Suprapubic skin (tissue), 4 donors: ENCODE results near the gene BMP2K. TPM values are rescaled to one million over a fixed set of nuclear protein-coding genes. Genes with fewer than 3 reads are reported as not detected.

Experiments used
- DNase-seq, 2 donors: peaks; one replicate each; pipeline ENCODE4 v3.0.0-alpha.2; 2019; ENCODE audit warnings: low spot score in 2 of 2
- H3K27ac ChIP-seq: fragments of 200-600 bp; sonication (generic); one replicate; pipeline ENCODE4 v1.5.1; 2019
- H3K27me3 ChIP-seq: fragments of 200-600 bp; sonication (generic); one replicate; pipeline ENCODE4 v1.5.1; 2019
- H3K36me3 ChIP-seq: fragments of 200-600 bp; sonication (generic); one replicate; pipeline ENCODE4 v1.5.1; 2019
- H3K4me1 ChIP-seq: fragments of 200-600 bp; sonication (generic); one replicate; pipeline ENCODE4 v1.5.1; 2019
- H3K4me3 ChIP-seq: fragments of 200-600 bp; sonication (generic); one replicate; pipeline ENCODE4 v1.5.1; 2019; ENCODE audit warnings: mild to moderate bottlenecking
- H3K9me3 ChIP-seq: fragments of 200-600 bp; sonication (generic); one replicate; pipeline ENCODE4 v1.5.1; 2019
- CTCF ChIP-seq, 2 donors: fragments of 200-600 bp in 1 of 2; fragments of 450-650 bp in 1 of 2; sonication (generic) in 1 of 2; IDR thresholded peaks; one replicate each; pipeline ENCODE4 v1.5.1; 2016 to 2019; ENCODE audit warnings: antibody characterized with exemption in 2 of 2, mild to moderate bottlenecking in 1 of 2, moderate library complexity in 1 of 2
- EP300 ChIP-seq: sonication (generic); formaldehyde crosslinking; IDR thresholded peaks from one replicate; pipeline ENCODE4 v1.6.1; 2017; ENCODE audit warnings: antibody characterized with exemption
- POLR2A ChIP-seq, 2 donors: fragments of 450-650 bp; IDR thresholded peaks; one replicate each; pipeline ENCODE4 v1.6.1; 2017; ENCODE audit warnings: antibody characterized with exemption in 2 of 2, mild to moderate bottlenecking in 2 of 2, moderate library complexity in 2 of 2
- POLR2AphosphoS5 ChIP-seq, 3 donors: sonication (generic); formaldehyde crosslinking; IDR thresholded peaks; one replicate each; pipeline ENCODE4 v1.6.1; 2017; ENCODE audit warnings: antibody characterized with exemption in 3 of 3
- WGBS: methylation state at CpG from one replicate; pipeline ENCODE4 v1.1.5; 2018; 5-methylcytosine and 5-hydroxymethylcytosine counted together
- total RNA-seq, 4 donors: library from RNA; depleted of rRNA; stranded (reverse); fragments of >200 nt; gene quantifications; one replicate each; pipeline ENCODE4 v1.1.0, GENCODE V29; 2016

Gene BMP2K
- total RNA-seq, 4 donors from 2014 or later, result 29.7 to 79.1 (median 34.2) TPM

GRCh38 chr4:78936989-78937388, 160.8 kb downstream of the BMP2K start:
- TF ChIP-seq POLR2AphosphoS5 (IDR thresholded peaks at IDR 0.05), result no peak
- TF ChIP-seq EP300, result no peak
- no peak for TF ChIP-seq CTCF (IDR thresholded peaks at IDR 0.05)
- TF ChIP-seq POLR2A (IDR thresholded peaks at IDR 0.05), result no peak
- Histone ChIP-seq H3K36me3 (peaks cover 3% of the 10 kb centered on the region), H3K27me3 (no peaks in the 10 kb centered on the region), H3K4me3 (no peak overlapping the region), H3K27ac (no peak overlapping the region), H3K9me3 (no peaks in the 10 kb centered on the region), H3K4me1 (peaks cover 31% of the 10 kb centered on the region)
- WGBS, result 76% methylated on average over 4 of the region's 4 CpGs
- DNase-seq, result no peak

DNA sequence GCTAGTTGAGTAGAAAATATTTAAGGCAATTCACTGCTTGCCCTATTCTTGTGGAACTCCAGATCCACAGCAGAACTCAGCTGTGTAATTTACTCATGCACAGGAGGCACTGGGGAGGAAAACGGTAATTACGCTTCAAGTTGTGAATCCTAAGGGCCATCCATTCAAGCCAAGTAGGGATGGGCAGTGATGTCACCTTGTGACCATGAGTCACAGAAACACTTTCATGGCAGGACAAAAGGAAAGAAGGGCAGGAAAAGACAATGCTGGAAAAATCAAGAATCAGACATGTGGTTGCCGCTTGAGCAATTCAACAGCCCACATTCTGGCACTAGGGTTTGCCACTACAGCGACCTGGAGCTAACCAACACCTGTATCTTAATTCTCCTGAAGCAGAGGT, 161.7 kb downstream of the BMP2K start:
- Histone ChIP-seq H3K36me3 (peaks cover 3% of the 10 kb centered on the region), H3K9me3 (no peaks in the 10 kb centered on the region), H3K27ac (no peak overlapping the region), H3K4me3 (peak overlapping the region; percentile 96), H3K4me1 (peaks cover 31% of the 10 kb centered on the region), H3K27me3 (no peaks in the 10 kb centered on the region)
- peak in 1 of 3 donors; percentile 29 for TF ChIP-seq POLR2AphosphoS5 (IDR thresholded peaks at IDR 0.05)
- TF ChIP-seq EP300, result no peak
- TF ChIP-seq POLR2A (IDR thresholded peaks at IDR 0.05), result no peak
- no peak for DNase-seq
- WGBS, result 88% methylated on average over 4 of the region's 4 CpGs

DNA sequence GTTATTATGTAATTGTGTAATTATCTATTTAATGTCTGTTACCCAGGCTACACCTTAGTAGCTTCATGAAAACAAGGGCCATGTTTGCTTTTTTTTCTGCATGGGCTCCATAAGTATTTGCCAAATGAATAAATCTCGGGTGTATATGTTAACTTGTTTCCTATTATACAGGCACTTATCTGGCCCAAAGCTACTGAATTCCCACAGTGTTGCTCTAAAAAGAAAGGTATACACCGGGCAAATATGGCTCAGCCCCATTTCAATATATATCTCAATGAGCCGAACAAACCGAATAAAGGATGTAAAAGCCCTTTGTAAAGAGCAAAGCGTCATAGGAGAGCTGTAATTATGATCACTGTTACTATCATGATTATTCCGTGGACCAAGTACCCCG, 162.3 kb downstream of the BMP2K start:
- 7% methylated on average over 7 of the region's 7 CpGs for WGBS
- no peak for DNase-seq
- TF ChIP-seq POLR2AphosphoS5 (IDR thresholded peaks at IDR 0.05) (no peak), CTCF (IDR thresholded peaks at IDR 0.05) (no peak), POLR2A (IDR thresholded peaks at IDR 0.05) (no peak), EP300 (no peak)

GRCh38 chr4:78938868-78939666, 162.9 kb downstream of the BMP2K start, which contains the start of gene PAQR3:
PAQR3 (minus strand) TSS chr4:78939438; CDS start chr4:78939224, 214 bp downstream.
- Histone ChIP-seq H3K4me1 (peaks cover 31% of the 10 kb centered on the region), H3K9me3 (no peaks in the 10 kb centered on the region), H3K4me3 (peak within 1 kb of the TSS; percentile 96), H3K27me3 (no peaks in the 10 kb centered on the region), H3K27ac (peak within 1 kb of the TSS; percentile 85), H3K36me3 (no peaks in the 10 kb centered on the region)
- peak in 1 of 2 donors; percentile 82 for TF ChIP-seq POLR2A (IDR thresholded peaks at IDR 0.05)
- TF ChIP-seq POLR2AphosphoS5 (IDR thresholded peaks at IDR 0.05), result no peak
- WGBS, result under 1% methylated on average over 33 of the region's 77 CpGs
- peak; percentile 85 to 89 for DNase-seq

More for the DNA sequence above, 162.3 kb downstream of the BMP2K start:
- Histone ChIP-seq H3K27ac (peak overlapping the region; percentile 85), H3K27me3 (no peaks in the 10 kb centered on the region), H3K4me1 (peaks cover 31% of the 10 kb centered on the region), H3K36me3 (no peaks in the 10 kb centered on the region), H3K9me3 (no peaks in the 10 kb centered on the region), H3K4me3 (peak overlapping the region; percentile 96)

DNA sequence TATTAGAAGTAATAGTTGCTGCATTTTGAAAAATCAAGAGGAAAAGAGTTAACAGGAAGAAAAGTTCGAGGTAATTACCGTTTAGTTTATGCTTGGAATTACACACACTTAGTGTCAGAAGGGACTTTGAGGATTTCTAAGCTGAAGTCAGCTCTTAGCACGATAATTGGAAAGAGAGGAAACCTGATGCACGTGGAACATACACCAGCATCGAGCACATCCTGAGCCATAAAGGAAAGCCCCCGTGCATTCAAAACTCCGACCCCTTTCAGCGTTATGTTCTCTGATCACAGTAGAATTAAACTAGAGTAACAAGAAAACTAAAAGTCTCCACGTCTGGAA, 163.5 kb downstream of the BMP2K start:
- H3K4me1 ChIP-seq, result peaks cover 31% of the 10 kb centered on the region
- no peak overlapping the region for H3K27ac ChIP-seq
- H3K27me3 ChIP-seq, result no peaks in the 10 kb centered on the region
- WGBS, result 3% methylated on average over 9 of the region's 9 CpGs
- no peaks in the 10 kb centered on the region for H3K36me3 ChIP-seq
- TF ChIP-seq CTCF (IDR thresholded peaks at IDR 0.05) (no peak), EP300 (no peak), POLR2A (IDR thresholded peaks at IDR 0.05) (no peak), POLR2AphosphoS5 (IDR thresholded peaks at IDR 0.05) (no peak)
- DNase-seq, result no peak
- no peaks in the 10 kb centered on the region for H3K9me3 ChIP-seq
- H3K4me3 ChIP-seq, result peak overlapping the region; percentile 96

DNA sequence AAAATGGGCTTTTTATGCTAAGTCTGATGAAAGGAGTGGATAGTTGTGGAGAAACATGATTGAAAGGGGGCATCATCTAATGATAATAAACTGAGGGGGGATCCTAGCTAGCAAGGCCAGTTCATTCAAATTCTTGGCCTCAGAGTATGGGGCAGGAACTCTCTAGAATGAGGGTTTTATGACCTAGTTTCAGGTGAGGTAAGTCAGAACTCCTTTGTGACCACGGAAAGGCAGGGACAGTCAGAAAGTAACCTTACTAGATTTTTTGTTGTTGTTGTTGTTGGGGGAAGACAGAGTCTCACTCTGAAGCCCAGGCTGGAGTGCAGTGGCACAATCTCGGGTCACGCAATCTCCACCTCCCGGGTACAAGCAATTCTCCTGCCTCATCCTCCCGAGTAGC, 164.6 kb downstream of the BMP2K start:
- no peak for DNase-seq
- Histone ChIP-seq H3K9me3 (no peaks in the 10 kb centered on the region), H3K4me3 (no peak overlapping the region), H3K27me3 (no peaks in the 10 kb centered on the region), H3K4me1 (peaks cover 31% of the 10 kb centered on the region), H3K27ac (no peak overlapping the region), H3K36me3 (no peaks in the 10 kb centered on the region)
- WGBS, result 94% methylated on average over 5 of the region's 5 CpGs
- TF ChIP-seq POLR2A (IDR thresholded peaks at IDR 0.05), result no peak
- no peak for TF ChIP-seq POLR2AphosphoS5 (IDR thresholded peaks at IDR 0.05)
- no peak for TF ChIP-seq EP300
- TF ChIP-seq CTCF (IDR thresholded peaks at IDR 0.05), result no peak
